HUES6 (cell line): ENCODE results near the gene ZNF521.

Source experiments
- H3K27ac ChIP-seq: 2 replicates; pipeline ENCODE4 v1.7.0; 2013; ENCODE audit warnings: low read depth, mild to moderate bottlenecking, low read length, inconsistent platforms
- H3K27me3 ChIP-seq: 2 replicates; pipeline ENCODE4 v1.6.1; 2013; ENCODE audit warnings: low read length; ENCODE audit not compliant: control insufficient read depth, insufficient read depth
- H3K36me3 ChIP-seq: 2 replicates; pipeline ENCODE4 v1.6.1; 2013; ENCODE audit warnings: low read length; ENCODE audit not compliant: control insufficient read depth, insufficient read depth
- H3K4me1 ChIP-seq: 2 replicates; pipeline ENCODE4 v1.6.1; 2013; ENCODE audit warnings: low read length; ENCODE audit not compliant: control insufficient read depth, insufficient read depth
- H3K4me3 ChIP-seq: 2 replicates; pipeline ENCODE4 v1.5.1; 2013; ENCODE audit warnings: low read depth, low read length
- H3K9ac ChIP-seq: one replicate; pipeline ENCODE4 v1.6.1; 2013; ENCODE audit warnings: mild to moderate bottlenecking, low read length
- H3K9me3 ChIP-seq: 2 replicates; pipeline ENCODE4 v1.6.1; 2013; ENCODE audit warnings: low read depth, low read length; ENCODE audit not compliant: control insufficient read depth, insufficient read depth

Gene ZNF521

GRCh38 chr18:25223899-25224886 is 127.8 kb downstream of the ZNF521 start:
- peaks cover 14% of the 10 kb centered on the region; the same call in 1 of the 2 replicates for H3K36me3 ChIP-seq
- peaks cover 12% of the 10 kb centered on the region; the same call in 1 of the 2 replicates for H3K4me1 ChIP-seq
- H3K4me3 ChIP-seq = no peak overlapping the region
- H3K27me3 ChIP-seq = no peaks in the 10 kb centered on the region
- H3K9ac ChIP-seq = no peak overlapping the region
- no peak overlapping the region for H3K27ac ChIP-seq
- no peaks in the 10 kb centered on the region for H3K9me3 ChIP-seq

- Histone ChIP-seq H3K27ac (no peak overlapping the region), H3K9me3 (no peaks in the 10 kb centered on the region), H3K27me3 (no peaks in the 10 kb centered on the region), H3K36me3 (peaks cover 14% of the 10 kb centered on the region; the same call in 1 of the 2 replicates), H3K4me1 (peaks cover 12% of the 10 kb centered on the region; the same call in 1 of the 2 replicates), H3K9ac (no peak overlapping the region), H3K4me3 (no peak overlapping the region)
These were observed 128.8 kb downstream of the ZNF521 start for GRCh38 chr18:25223211-25223610.

- H3K27me3 ChIP-seq = no peaks in the 10 kb centered on the region
- H3K9ac ChIP-seq = no peak overlapping the region
- H3K4me3 ChIP-seq = no peak overlapping the region
- H3K27ac ChIP-seq = no peak overlapping the region
- H3K9me3 ChIP-seq = no peaks in the 10 kb centered on the region
- H3K4me1 ChIP-seq = peaks cover 12% of the 10 kb centered on the region; the same call in 1 of the 2 replicates
- H3K36me3 ChIP-seq = peaks cover 14% of the 10 kb centered on the region; the same call in 1 of the 2 replicates
These were observed 129.3 kb downstream of the ZNF521 start for GRCh38 chr18:25222648-25223047.

DNA sequence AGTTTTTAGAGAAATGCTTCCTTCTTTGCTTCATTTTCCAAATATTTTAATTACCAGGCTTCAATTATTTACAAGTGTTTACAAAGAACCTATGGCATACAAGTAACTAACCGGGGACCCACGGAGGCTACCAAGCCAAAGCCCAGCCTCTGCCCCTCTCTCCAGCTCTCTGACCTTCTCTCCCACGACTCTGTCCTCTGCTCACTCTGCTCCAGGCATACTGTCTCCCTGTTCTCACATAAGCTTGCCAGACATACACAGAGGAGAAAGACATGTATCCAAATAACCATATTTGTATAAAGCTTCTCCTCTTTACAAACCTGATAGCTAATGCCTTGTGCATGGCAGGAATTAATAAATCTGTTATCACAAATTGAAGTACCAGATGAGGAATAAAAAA is 141.3 kb downstream of the ZNF521 start:
- Histone ChIP-seq H3K4me1 (no peaks in the 10 kb centered on the region), H3K4me3 (no peak overlapping the region), H3K27me3 (no peaks in the 10 kb centered on the region), H3K9ac (no peak overlapping the region), H3K36me3 (no peaks in the 10 kb centered on the region), H3K9me3 (no peaks in the 10 kb centered on the region), H3K27ac (no peak overlapping the region)

DNA sequence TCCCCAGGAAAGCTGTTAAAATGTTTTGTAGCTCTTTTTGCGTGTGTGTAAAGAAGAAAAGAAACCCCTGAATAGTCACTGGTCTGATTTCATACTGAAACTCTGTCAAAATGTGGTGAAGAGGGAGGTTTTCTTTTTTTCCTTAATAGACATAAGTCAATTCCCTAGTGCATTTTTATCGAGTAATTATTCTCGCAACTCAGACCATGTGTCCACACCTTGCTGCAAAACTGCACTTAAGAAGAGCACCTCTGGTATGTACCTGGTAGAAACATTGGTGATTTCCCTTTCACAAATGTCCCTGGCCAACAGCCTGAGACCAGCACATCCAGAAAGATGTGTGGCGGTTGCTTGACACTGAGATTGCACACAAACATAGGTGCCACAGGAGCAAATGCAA is 159.9 kb downstream of the ZNF521 start:
- Histone ChIP-seq H3K4me1 (peaks cover 11% of the 10 kb centered on the region; the same call in 1 of the 2 replicates), H3K36me3 (no peaks in the 10 kb centered on the region), H3K27ac (no peak overlapping the region), H3K27me3 (no peaks in the 10 kb centered on the region), H3K9me3 (no peaks in the 10 kb centered on the region), H3K4me3 (no peak overlapping the region), H3K9ac (no peak overlapping the region)

GRCh38 chr18:25190472-25190871 is 161.5 kb downstream of the ZNF521 start:
- H3K27ac ChIP-seq = no peak overlapping the region
- no peaks in the 10 kb centered on the region for H3K27me3 ChIP-seq
- peaks cover 11% of the 10 kb centered on the region; the same call in 1 of the 2 replicates for H3K4me1 ChIP-seq
- H3K9me3 ChIP-seq = no peaks in the 10 kb centered on the region
- no peak overlapping the region for H3K4me3 ChIP-seq
- no peaks in the 10 kb centered on the region for H3K36me3 ChIP-seq
- H3K9ac ChIP-seq = no peak overlapping the region

DNA sequence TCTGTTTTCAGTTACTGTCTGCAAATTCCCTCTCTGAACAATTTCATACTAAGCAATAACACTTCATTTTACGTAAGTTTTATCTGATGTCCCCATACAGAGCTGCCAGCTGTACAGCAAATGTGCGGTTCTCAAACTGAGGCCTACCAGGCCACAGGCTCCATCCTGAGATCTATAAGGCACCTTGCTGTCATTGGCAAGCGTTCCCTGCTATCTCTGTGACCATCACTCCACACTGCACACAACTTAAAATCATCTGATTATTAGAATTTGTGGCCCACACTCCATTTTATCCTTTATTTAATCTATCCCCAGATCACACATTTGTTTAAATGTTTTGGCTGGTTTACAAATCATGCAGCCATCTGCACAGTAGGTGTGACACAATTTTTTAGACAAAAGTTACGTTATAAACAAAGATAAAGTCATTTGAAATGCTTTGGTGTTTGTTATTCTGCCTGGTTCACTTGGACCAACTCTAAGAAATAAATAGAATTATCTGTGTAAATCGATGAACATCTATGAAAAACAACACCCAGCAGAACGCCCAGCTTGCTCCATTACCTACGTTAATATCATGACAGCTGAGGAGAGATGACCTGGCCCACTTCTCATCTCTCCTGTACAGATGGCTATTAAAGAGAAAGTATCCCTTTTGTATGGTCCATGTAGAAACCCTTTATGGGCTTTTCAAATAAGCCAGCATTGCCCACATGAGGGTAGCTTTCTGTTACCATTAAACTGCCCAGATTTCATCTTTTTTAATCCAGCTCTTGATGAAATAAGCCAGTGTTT is 162.4 kb downstream of the ZNF521 start:
- no peaks in the 10 kb centered on the region for H3K9me3 ChIP-seq
- no peaks in the 10 kb centered on the region for H3K36me3 ChIP-seq
- H3K27me3 ChIP-seq = no peaks in the 10 kb centered on the region
- H3K4me3 ChIP-seq = no peak overlapping the region
- no peak overlapping the region for H3K27ac ChIP-seq
- H3K4me1 ChIP-seq = peaks cover 11% of the 10 kb centered on the region; the same call in 1 of the 2 replicates
- H3K9ac ChIP-seq = no peak overlapping the region

DNA sequence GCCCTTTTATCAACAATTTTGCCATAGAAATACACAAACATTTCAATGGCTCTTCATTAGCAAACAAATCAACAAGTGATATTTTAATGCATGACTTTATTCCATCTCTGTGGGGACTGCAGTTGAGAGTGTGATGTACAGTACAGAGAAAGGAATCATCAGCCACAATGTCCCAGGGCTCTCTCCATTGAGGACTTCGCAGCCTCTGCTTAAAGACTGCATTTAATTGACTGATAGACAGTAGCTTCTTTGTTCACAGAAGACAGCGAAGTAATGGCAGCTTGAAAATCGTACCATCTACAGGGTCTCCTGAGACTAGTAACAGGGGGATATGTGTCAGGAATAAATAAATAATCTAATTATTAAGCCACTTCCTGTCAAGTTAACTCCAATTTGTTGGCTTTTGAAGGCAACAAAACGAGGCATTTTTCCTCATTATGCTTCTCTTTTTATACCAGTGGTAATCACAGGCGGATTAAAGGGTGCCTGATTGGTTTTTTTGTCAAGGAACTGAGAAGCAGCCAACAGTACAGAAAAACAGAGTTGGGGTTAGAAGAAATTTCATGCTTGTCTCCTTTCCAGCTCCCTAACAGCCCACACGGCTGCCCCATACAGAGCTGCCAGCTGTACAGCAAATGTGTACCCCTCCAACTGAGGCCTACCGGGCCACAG is 164.3 kb downstream of the ZNF521 start:
- peaks cover 5% of the 10 kb centered on the region; the same call in 1 of the 2 replicates for H3K4me1 ChIP-seq
- H3K4me3 ChIP-seq = no peak overlapping the region
- H3K27ac ChIP-seq = no peak overlapping the region
- no peaks in the 10 kb centered on the region for H3K9me3 ChIP-seq
- H3K27me3 ChIP-seq = no peaks in the 10 kb centered on the region
- H3K36me3 ChIP-seq = no peaks in the 10 kb centered on the region
- H3K9ac ChIP-seq = no peak overlapping the region

- H3K9ac ChIP-seq = no peak overlapping the region
- no peaks in the 10 kb centered on the region for H3K27me3 ChIP-seq
- H3K27ac ChIP-seq = no peak overlapping the region
- H3K4me3 ChIP-seq = no peak overlapping the region
- no peaks in the 10 kb centered on the region for H3K4me1 ChIP-seq
- no peaks in the 10 kb centered on the region for H3K36me3 ChIP-seq
- no peaks in the 10 kb centered on the region for H3K9me3 ChIP-seq
These were observed 165.1 kb downstream of the ZNF521 start for GRCh38 chr18:25186871-25187270.

DNA sequence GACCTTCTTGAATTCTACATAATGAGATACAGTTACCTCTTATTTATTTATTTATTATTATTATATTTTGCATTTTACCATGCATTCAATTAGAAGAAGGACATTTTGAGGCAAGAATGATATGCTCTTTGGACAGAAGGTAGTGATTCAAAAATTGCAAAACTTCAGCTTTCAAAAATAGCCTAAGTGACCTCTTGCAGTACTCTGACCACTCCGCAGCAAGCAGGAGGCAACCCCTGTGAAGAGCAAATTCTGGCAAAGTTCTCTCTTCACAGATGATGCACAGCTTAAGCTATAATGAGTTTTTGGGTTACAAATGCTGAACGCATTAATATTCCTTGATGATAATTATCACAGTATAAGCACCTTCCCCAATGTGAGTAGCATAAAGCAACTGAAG is 170.0 kb downstream of the ZNF521 start:
- Histone ChIP-seq H3K4me3 (no peak overlapping the region), H3K36me3 (no peaks in the 10 kb centered on the region), H3K9ac (no peak overlapping the region), H3K9me3 (no peaks in the 10 kb centered on the region), H3K27me3 (no peaks in the 10 kb centered on the region), H3K4me1 (no peaks in the 10 kb centered on the region), H3K27ac (no peak overlapping the region)
